ENCODE measurements around the gene VEPH1.

Gene VEPH1

DNA sequence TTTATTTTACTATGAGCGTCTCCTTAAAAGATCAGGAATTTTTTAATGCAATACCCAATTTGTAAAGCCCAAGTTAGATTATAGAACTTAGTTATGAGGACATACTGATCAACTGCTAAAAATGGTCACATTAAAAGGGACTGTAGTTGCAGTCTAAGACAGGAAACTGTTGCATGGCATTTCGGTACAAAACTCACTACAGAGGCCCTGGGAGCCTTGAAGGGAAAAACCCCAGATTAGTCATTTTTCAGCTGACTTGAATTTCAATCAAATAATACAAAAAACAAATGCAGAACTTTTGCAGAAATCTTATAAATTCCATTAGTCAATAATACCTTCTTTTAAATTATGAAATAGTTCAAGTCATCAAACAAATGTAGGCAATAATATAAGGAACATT, 73.5 kb downstream of the VEPH1 start:
- no peak for DNase-seq (ENCODE audit: low read depth, low spot score)

DNA sequence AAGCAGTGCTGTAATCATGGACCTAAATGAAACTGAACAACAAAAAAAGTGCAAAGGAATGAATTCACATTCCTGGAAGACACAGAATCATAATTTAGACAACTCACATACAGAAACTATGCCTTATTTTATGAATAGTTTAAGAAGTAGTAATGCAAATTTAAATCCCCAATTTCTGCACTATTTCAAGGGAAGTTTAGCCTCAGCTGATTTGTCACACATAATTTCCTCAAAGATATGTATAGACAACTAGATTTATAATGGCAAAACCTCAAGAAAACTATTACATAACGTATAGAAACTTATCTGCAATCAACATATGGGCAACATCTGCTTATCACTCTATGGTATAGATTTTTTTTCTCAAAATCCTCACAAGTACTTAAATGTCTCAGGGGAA, 74.4 kb downstream of the VEPH1 start:
- no peak for DNase-seq (ENCODE audit: low read depth, low spot score)

DNA sequence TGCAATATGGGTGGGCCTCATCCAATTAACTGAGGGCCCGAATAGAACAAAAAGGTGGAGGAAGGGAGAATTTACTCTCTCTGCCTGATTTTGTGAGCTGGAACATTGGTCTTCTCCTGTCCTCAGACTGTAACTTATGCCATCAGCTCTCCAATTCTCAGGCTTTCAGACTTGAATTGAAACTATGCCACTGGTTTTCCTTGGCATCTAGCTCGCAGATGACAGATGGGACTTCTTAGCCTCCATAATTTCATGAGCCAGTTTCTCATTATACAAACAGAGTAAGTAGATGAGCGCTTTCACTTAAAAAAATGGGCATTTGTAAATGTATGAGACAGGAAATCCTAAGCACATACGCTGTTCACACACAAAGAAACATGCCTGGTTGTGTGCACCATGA, 75.3 kb downstream of the VEPH1 start:
- DNase-seq (ENCODE audit: low read depth, low spot score), result no peak

DNA sequence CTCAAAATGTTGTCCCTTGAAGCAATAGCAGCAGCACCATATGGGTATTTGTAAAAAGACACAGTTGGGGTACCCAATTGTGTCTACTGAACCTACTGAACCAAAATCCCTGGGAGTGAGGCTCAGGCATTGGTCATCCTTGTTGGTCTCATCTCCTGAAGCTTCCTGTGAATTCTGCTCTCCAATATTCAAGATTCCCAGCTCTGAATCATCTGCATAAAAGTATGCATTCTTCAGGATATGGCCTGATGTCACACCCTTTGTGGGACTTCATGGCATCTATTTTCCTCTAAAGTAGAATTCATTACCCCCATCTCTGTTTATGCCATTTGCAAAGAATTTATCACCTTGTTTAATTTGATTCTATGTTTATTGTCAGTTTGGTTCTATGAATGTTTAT, 79.9 kb downstream of the VEPH1 start:
- DNase-seq (ENCODE audit: low read depth, low spot score), result no peak

DNA sequence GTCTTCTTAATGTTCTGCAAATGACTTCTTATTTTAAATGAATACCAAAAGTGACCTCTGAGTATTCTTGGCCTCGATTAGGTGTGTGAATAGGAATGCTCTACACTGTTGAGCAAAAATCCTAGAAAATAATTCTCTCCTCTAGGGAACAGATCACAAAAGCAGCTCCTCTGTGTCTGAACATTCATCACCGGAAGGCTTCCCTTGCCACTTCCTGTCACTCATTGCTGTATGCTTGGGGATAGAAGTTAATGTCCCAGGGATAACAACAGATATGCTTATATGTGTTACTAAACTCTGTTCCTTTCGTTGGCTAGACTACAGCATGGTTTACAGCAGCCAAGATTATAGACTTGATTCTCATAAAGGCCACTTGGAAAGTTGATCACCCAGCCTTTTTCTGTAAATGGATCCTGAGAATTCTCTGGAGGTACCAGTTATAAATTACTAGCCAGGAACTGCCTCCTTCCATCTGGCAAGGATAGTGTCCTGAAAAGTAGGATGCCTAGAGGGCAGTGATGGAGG, 82.5 kb downstream of the VEPH1 start:
- no peak for DNase-seq (ENCODE audit: low read depth, low spot score)

DNA sequence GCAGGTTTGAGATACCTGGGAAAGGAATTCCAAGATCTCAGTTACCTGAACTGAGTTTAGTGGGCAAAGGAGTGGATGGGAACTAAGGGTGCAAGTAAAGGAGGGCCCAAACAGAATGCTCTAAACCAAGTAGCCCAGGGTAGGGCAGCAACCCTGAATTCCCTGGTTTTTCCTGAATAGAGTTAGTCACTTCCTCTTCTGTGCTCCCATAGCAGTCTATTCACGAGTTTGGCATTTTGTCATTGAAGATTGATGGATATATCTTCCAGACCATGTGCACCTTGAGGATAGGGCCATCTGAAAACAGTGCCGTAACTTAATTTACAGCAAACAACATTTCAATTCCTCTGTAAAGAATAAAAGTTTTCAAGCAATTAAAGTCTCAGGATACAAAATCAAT, 85.1 kb downstream of the VEPH1 start:
- no peak for DNase-seq (ENCODE audit: low read depth, low spot score)

DNA sequence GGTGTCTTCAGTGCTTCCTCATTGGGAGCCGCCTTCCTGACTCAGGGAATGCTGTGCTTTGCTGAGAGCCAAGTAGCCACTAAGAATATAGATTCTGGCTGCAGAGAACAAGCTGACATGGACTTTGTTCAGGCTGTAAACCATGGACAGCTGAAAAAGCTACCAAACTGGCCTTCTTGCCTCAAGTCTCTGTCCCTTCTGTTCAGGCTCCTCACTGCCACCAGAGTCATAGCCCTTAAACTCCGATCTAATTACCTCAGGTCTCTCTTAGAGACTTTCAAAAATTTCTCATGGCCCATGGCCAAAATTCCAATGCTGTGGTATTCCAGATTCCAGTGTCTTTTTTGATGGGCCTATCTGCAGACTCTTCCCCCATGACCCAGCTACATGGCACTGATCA, 86.0 kb downstream of the VEPH1 start:
- DNase-seq (ENCODE audit: low read depth, low spot score), result no peak

DNA sequence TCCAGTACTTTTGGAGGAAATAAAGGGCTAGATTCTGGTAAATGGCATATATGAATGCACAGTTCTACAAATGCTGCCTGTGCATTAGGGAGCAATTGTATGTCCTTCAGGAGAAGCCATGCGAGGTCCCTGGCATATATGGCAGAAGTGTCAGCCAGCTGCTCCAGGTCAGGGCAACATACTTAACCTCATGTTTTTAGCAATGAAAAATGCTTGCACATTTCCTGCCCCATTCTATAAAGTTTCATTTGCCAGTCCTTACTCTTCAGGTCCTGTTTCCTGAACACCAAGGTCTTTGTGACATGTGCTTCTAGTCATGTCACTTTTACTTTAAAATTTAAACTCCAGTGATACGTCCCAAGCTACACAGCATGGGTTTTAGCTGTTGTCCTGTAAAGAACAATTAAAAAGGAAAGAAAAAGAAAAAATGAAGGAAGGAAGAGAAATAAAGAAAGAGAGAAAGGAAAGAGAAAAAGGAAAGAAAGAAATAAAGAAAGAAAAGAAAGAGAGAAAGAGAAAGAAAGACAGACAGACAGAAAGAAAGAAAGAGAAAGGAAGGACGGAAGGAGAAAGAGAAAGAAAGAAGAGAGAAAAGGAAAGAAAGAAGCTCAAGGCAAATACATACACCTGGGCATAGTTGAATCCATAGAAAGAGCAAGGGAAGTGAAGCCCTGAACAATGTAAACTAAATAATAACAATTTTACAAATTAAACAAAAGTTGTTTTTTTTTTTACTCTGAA, 86.7 kb downstream of the VEPH1 start:
- DNase-seq (ENCODE audit: low read depth, low spot score), result no peak

DNA sequence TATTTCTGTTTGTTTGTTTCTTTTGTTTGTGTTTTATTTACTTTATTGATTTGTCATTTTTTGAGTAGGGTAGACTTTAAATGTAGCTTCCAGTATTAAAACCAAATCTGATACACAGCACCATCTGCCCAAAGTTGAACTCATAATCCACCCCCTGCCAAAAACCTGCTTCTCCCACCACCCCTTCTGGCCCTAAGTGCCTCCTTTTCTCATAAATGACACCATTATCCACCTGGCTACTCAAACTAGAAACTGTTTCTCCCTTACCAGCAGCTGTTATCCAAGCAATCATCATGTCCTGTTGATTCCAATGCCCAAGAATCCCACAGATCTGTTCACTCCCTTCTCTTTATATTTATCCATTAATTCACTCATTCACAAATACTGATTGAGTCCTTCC, 88.4 kb downstream of the VEPH1 start:
- DNase-seq (ENCODE audit: low read depth, low spot score), result no peak

DNA sequence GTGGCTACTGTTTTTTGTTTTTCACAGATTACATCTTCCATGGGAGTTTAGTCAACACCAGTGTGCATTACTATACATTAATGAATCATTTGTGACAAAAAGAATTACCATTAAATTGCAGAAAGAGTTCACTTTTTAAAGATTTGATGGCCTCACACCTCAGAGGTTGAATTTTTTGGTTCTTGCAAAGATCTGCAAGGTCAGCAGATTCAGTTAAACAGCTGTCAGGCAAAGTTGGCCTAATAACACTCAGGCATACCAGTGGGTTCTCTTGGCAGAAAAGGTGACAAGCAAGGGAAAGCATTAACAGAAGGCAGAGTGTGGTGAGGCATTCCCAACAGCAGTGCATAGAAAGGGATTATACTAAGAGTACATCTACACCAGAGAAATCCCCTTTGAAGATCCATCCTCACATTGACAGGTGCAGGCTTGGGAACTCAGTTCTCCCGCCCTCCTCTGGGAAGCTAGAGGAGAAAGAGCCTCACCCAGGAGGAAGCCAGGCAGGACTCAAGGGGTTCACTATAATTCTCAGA, 90.8 kb downstream of the VEPH1 start:
- DNase-seq (ENCODE audit: low read depth, low spot score), result no peak

DNA sequence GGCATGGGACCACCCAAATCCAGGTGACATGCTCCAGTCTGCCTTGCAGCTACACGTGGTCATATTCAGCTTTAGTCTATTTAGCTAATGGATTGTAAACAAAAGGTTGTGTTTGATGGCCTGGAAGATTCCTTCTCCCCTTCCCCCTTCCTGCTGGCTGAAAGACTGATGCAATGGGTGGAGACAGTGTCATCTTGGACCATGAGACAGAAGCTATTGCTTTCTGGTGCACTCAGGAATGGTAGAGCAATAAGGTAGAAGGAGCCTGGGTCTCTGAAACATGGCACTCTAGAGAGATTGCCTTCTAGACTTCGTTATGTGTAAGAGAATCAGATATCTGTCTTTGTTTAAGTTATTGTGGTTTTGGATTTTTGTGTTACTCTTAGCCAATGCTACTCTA, 92.3 kb downstream of the VEPH1 start:
- no peak for DNase-seq (ENCODE audit: low read depth, low spot score)

DNA sequence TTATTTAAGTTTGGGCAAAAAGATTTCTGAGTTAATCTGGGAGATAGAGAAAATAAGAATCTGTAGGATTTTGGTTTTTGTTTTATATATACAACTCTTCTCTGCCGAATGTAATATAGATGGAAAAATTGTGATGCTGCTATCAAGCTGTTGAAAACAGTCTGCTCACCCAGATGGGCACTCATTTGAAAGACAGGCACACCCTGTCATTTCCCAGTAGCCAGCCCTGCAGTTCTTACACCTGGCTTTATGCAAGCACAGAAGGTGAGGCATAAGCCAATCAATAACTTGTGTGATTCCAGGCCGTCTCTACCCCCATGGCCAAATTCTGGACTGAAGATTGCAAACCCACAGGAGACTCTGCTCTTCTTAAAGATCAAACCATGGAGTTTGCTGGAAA, 93.7 kb downstream of the VEPH1 start:
- no peak for DNase-seq (ENCODE audit: low read depth, low spot score)

DNA sequence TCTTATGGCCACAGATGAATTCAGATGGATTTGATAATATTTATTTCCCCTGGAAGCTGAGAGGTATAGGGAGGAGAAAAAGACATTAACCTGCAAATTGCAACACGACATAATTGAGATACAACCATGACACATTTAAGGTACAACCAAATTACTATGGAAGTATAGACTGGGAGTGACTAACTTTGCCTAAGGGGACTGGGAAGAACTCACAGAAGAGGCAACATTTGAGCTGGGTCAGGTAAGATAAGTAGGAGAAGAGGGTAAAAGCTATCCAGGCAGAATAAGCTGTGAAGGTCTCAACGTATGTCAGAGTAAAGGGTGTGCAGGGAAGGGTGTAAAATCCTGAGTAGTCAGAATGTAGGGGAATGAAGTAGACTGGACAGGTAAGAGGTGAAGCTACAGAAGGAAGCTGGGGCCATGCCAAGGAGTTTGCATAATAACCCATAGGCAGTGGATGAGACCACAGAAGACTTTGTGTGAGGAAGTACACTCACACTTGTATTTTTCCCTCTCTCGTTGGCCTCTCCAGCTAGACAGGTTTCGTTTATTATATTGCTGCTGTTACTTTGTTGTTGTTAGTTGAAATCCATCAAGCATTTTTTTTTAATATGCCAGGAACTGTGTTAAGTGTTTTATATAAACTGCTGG, 94.6 kb downstream of the VEPH1 start:
- DNase-seq (ENCODE audit: low read depth, low spot score), result no peak

DNA sequence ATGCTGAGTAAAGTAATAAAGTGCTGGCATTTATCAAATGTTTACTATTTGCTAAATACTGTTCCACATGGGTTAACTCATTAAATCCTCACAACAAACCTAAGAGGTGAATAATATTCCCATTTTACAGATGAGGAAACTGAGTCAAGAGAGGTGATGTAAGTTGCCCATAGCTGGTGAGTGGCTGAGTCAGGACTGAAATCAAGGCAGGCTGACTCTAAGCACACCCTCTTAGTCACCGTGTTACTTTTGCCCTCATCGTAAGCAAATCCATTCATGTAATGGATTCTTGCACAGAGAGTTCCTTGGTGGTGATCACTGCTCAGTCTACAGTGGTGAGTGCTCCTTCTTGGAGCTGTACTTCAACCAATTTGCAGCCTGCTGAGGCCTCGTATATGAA, 95.4 kb downstream of the VEPH1 start:
- no peak for DNase-seq (ENCODE audit: low read depth, low spot score)

DNA sequence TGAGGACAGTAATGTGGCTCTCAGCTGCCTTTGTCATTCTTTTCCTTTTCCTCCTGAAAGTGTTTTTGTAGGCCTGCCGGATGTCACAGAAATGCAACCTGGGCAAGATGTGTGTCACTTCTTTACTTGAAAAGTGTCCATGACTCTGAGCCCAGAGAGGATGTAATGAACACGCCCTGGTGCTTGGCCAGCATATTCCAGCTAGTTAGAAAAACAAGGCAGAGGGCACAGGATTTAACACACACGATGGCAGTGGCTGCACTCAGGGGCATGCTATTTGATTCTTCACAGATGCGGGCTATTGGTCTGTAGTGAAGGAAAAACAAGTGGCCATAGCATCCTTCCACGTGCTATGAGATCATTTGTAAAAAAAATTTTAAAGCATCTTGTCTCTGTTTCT, 96.8 kb downstream of the VEPH1 start:
- no peak for DNase-seq (ENCODE audit: low read depth, low spot score)

DNA sequence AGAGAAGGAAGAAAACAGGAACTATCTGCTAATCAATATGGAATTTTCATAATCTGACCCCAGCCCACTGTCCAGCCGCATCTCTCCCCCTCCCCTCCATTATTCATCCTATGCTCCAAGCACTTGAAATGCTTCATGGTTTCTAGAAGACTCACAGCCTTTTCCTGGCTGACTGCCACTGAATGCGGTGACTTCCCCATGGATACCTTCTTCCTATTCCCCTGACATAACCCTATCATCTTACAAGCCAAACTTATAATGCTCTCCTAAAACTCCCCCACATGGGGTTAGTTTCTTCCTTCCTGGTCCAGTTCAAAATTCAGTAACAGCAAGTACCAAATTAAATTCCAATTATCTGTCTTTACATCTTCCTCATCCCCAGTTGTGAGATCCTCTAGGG, 97.8 kb downstream of the VEPH1 start:
- no peak for DNase-seq (ENCODE audit: low read depth, low spot score)

DNA sequence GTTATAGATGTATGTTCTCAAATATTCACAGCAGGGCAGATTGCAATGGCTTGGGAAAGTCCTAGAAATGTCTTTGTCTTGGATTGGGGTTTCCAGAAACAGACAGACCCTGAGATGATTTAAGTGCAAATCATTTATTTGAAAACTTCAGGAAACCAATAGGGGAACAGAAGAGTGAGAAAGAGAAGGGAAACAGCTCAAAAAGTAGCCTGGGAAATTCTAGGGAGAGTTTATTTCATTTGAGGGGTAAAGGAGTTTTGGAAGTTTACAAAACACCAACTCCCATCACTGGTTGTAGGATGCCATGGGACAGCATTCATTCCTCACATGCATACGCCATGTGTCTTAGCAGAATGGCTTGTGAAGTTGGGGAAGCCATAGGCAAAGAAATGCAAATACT, 98.8 kb downstream of the VEPH1 start:
- DNase-seq (ENCODE audit: low read depth, low spot score), result no peak

DNA sequence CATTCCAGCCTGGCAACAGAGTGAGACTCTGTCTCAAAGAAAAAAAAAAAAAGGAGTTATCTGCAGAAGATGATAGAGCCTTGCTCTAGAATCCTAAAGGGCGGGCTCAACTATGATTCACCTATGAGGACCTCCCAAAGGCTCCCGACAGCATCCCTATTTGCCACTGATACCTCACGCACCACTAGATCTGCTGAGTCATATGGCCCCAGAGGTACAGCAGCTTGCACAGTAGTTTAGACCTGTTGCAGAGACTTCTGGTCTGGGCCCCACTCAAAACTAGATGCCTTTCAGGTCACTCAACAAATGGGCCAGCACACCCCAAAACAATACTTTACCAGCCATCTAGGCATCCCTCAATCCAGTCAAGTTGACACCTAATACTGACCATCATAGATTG, 104.6 kb downstream of the VEPH1 start:
- no peak for DNase-seq (ENCODE audit: low read depth, low spot score)

DNA sequence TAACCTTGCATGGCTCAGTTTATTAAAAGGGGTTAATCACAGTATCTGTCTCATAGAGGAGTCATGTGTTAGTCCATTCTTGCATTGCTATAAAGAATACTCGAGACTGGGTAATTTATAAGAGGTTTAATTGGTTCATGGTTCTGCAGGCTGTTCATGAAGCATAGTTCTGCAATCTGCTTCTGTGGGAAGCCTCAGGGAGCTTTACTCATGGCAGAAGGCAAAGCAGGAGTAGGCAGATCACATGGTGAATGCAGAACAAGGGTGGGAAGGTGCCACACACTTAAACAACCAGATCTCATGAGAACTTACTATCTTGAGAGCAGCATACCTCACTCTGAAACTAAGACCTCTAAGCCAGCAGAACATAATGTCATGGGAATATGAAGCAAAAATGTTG, 108.8 kb downstream of the VEPH1 start:
- DNase-seq (ENCODE audit: low read depth, low spot score), result no peak

DNA sequence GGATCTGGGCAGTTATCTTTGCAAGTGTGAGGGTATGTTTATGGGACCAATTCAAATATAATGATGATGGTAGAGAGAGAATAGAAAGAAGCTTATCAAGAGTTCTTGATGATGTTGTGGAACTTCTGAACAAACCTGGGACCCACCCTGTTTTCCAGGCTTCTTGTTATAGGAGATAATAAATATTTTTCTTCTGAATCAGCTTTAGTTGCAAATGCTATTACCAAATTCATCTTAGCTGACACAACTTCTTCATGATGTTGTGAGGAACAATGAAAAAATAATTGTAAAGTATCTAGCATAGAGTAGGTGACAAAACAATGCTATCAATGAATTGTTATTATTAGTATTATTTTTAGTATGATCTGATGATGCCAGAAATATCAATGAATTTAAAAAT, 110.1 kb downstream of the VEPH1 start:
- DNase-seq (ENCODE audit: low read depth, low spot score), result no peak

DNA sequence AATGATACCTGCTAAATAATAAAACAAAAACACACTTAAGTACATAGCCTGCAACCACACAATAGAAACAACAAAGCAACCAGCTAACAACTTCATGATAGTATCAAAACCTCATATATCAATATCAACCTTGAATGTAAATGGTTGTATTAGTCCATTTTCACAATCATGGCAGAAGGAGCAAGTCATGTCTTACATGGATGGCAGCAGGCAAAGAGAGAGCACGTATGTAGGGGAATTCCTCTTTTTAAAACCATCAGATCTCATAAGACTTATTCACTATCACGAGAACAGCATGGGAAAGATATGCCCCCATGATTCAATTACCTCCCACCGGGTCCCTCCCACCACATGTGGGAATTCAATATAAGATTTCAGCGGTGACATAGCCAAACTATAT, 111.1 kb downstream of the VEPH1 start:
- DNase-seq (ENCODE audit: low read depth, low spot score), result no peak

DNA sequence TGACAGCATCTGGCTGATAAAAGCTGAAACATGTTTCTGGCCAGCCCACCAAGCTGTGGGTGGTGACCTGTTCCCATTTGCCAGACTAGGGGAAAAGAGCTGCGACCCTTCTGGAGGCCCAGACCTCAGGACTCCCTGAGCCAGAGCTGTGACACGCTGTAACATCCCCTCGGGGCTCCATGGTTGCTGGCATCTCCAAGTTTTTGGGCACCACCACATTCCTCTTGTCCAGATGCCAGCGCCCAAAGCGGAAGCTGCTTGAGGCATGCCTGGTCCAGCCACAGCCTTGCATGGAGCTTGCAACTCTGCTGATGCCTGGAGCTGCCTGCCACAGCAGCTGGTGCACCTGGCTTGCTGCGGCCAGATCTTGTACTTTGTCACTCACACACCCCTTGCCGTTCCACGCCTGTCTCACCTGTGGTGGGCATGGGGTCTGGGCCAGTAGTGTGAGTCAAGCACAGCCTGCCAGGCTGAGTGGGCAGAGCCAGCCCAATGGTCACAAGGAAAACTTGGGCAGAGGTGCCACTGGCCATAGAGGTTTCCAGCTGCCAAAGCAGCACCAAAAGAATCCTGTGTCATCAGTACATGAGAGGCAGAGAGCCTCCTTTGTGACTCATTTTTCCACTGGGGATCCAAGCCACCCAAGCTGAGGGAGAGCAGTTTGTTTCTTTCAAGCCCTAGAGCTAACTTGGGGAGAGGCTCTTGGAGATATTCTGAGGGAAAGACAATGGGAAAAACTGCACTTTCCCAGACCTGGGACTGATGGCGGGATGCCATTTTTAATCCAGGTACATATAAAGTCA, 112.3 kb downstream of the VEPH1 start:
- no peak for DNase-seq (ENCODE audit: low read depth, low spot score)

All from brain pericyte (primary cell).